H1 (cell line): ENCODE results near the gene ESR1. TPM values are rescaled to one million over a fixed set of nuclear protein-coding genes. Genes with fewer than 3 reads are reported as not detected.

Experiments used
- CTCF ChIA-PET: fragments of 300-600 bp; sonication (Branson Sonifier 250); formaldehyde crosslinking; loops from one replicate; lab custom pipeline; 2021; ENCODE audit not compliant: partially characterized antibody; lab: Charles Lee
- POLR2A ChIA-PET: fragments of 300-600 bp; sonication (Branson Sonifier 250); formaldehyde crosslinking; loops from one replicate; lab custom pipeline; 2021; ENCODE audit warnings: inconsistent platforms; ENCODE audit not compliant: partially characterized antibody; lab: Charles Lee
- DNase-seq, 2 experiments: peaks; one replicate each; pipeline versions ENCODE4 v3.0.0 to v3.0.0-alpha.2; 2010 to 2022; ENCODE audit warnings: low spot score in 2 of 2, low read depth in 1 of 2, mixed read lengths in 1 of 2
- FAIRE-seq: peaks from 2 replicates; lab custom pipeline; 2011; peaks lifted over from hg19 to GRCh38; lab: Jason Lieb, UNC
- H2AFZ ChIP-seq: 2 replicates; pipeline ENCODE4 v1.8.1; 2012; ENCODE audit warnings: low read length, inconsistent platforms
- H2AK5ac ChIP-seq: 2 replicates; pipeline ENCODE4 v1.6.1; 2013; ENCODE audit warnings: low read depth, low read length
- H2BK120ac ChIP-seq: replicated peaks from 2 replicates; pipeline ENCODE3; 2013; ENCODE audit warnings: low read depth, low read length, inconsistent platforms
- H2BK12ac ChIP-seq: 2 replicates; pipeline ENCODE4 v1.6.1; 2013; ENCODE audit warnings: low read depth, low read length
- H2BK15ac ChIP-seq: 2 replicates; pipeline ENCODE4 v1.6.1; 2013; ENCODE audit warnings: low read length
- H2BK20ac ChIP-seq: 2 replicates; pipeline ENCODE4 v1.6.1; 2013; ENCODE audit warnings: low read length
- H2BK5ac ChIP-seq: 2 replicates; pipeline ENCODE4 v1.6.1; 2013; ENCODE audit warnings: low read depth, low read length
- H3K14ac ChIP-seq: 2 replicates; pipeline ENCODE4 v1.6.1; 2013; ENCODE audit warnings: inconsistent platforms; ENCODE audit not compliant: insufficient read length
- H3K18ac ChIP-seq: 2 replicates; pipeline ENCODE4 v1.6.1; 2013; ENCODE audit warnings: low read length; ENCODE audit errors: extremely low read depth
- H3K23ac ChIP-seq: 2 replicates; pipeline ENCODE4 v1.6.1; 2013; ENCODE audit warnings: inconsistent platforms; ENCODE audit not compliant: insufficient read length
- H3K23me2 ChIP-seq: 2 replicates; pipeline ENCODE4 v1.6.1; 2013; ENCODE audit warnings: low read depth, low read length
- H3K27ac ChIP-seq: 2 replicates; pipeline ENCODE4 v1.6.1; 2011; ENCODE audit warnings: low read depth, low read length, inconsistent platforms
- H3K27me3 ChIP-seq, 4 experiments: replicated peaks in 1 of 4; 1 replicate in 1 of 4; 2 replicates in 3 of 4; pipeline versions ENCODE4 v1.6.1 to v1.8.1; 2011 to 2013; ENCODE audit warnings: low read length in 3 of 4, mild to moderate bottlenecking in 3 of 4, inconsistent platforms in 2 of 4, mixed read lengths in 2 of 4, moderate library complexity in 1 of 4; ENCODE audit not compliant: control insufficient read depth in 3 of 4, insufficient read depth in 3 of 4; ENCODE audit errors: extremely low read depth in 1 of 4
- H3K36me3 ChIP-seq, 4 experiments: 2 replicates each; pipeline versions ENCODE4 v1.6.1 to v1.8.1; 2011 to 2013; ENCODE audit warnings: mild to moderate bottlenecking in 4 of 4, low read length in 3 of 4, moderate library complexity in 2 of 4, control low read depth in 1 of 4, inconsistent platforms in 1 of 4; ENCODE audit not compliant: insufficient read depth in 4 of 4, control insufficient read depth in 2 of 4
- H3K4ac ChIP-seq: replicated peaks from 2 replicates; pipeline ENCODE3; 2013; ENCODE audit warnings: low read length, low read depth, mixed read lengths, inconsistent platforms; ENCODE audit not compliant: insufficient read length
- H3K4me1 ChIP-seq, 4 experiments: replicated peaks in 1 of 4; 1 replicate in 1 of 4; 2 replicates in 3 of 4; pipeline versions ENCODE4 v1.6.1 to v1.8.1; 2011 to 2013; ENCODE audit warnings: low read length in 3 of 4, inconsistent platforms in 2 of 4, mixed read lengths in 1 of 4; ENCODE audit not compliant: insufficient read depth in 4 of 4, control insufficient read depth in 3 of 4
- H3K4me2 ChIP-seq, 2 experiments: 2 replicates each; pipeline versions ENCODE4 v1.6.1 to v1.8.1; 2011 to 2013; ENCODE audit warnings: low read depth in 2 of 2, low read length in 2 of 2, control low read depth in 1 of 2, inconsistent platforms in 1 of 2, mild to moderate bottlenecking in 1 of 2; ENCODE audit not compliant: insufficient read depth in 1 of 2
- H3K4me3 ChIP-seq, 4 experiments: fragments of 200-600, 300-600 bp in 1 of 4; sonication (generic), shearing (Covaris generic), sonication (Bioruptor Twin) in 1 of 4; 2 replicates each; pipeline versions ENCODE4 v1.5.1 to v1.8.1; 2011 to 2016; ENCODE audit warnings: low read length in 4 of 4, low read depth in 3 of 4, control low read depth in 2 of 4, inconsistent platforms in 2 of 4, mild to moderate bottlenecking in 2 of 4, mixed read lengths in 1 of 4, moderate library complexity in 1 of 4; ENCODE audit not compliant: insufficient read depth in 2 of 4; ENCODE audit errors: extremely low read depth in 1 of 4
- H3K56ac ChIP-seq: replicated peaks from 2 replicates; pipeline ENCODE3; 2013; ENCODE audit warnings: low read depth, mild to moderate bottlenecking, mixed read lengths, low read length, inconsistent platforms; ENCODE audit not compliant: insufficient read length
- H3K79me1 ChIP-seq: 2 replicates; pipeline ENCODE4 v1.6.1; 2013; ENCODE audit warnings: low read depth, low read length, control low read depth
- H3K79me2 ChIP-seq, 2 experiments: 2 replicates each; pipeline versions ENCODE4 v1.6.1 to v1.8.1; 2012 to 2013; ENCODE audit warnings: low read length in 2 of 2, mild to moderate bottlenecking in 2 of 2, inconsistent platforms in 1 of 2; ENCODE audit not compliant: insufficient read depth in 2 of 2, control insufficient read depth in 1 of 2
- H3K9ac ChIP-seq, 4 experiments: replicated peaks in 1 of 4; 1 replicate in 1 of 4; 2 replicates in 3 of 4; pipeline versions ENCODE4 v1.6.1 to v1.8.1; 2011 to 2013; ENCODE audit warnings: low read depth in 3 of 4, low read length in 3 of 4, control low read depth in 2 of 4, mild to moderate bottlenecking in 2 of 4, moderate library complexity in 2 of 4, inconsistent platforms in 1 of 4; ENCODE audit errors: extremely low read depth in 1 of 4
- H3K9me3 ChIP-seq, 2 experiments: 2 replicates each; pipeline versions ENCODE4 v1.6.1 to v1.8.1; 2012 to 2013; ENCODE audit warnings: mild to moderate bottlenecking in 2 of 2, moderate library complexity in 2 of 2, control low read depth in 1 of 2, inconsistent platforms in 1 of 2, low read depth in 1 of 2, low read length in 1 of 2, mixed read lengths in 1 of 2; ENCODE audit not compliant: insufficient read depth in 2 of 2
- H4K20me1 ChIP-seq, 2 experiments: replicated peaks in 1 of 2; 2 replicates each; pipeline versions ENCODE3 to v1.8.1; 2011 to 2013; ENCODE audit warnings: inconsistent platforms in 2 of 2, low read length in 2 of 2, mild to moderate bottlenecking in 1 of 2; ENCODE audit not compliant: insufficient read depth in 2 of 2, control insufficient read depth in 1 of 2
- H4K5ac ChIP-seq: 2 replicates; pipeline ENCODE4 v1.6.1; 2013; ENCODE audit warnings: low read length, low read depth, mixed read lengths, inconsistent platforms; ENCODE audit not compliant: insufficient read length
- H4K8ac ChIP-seq: 2 replicates; pipeline ENCODE4 v1.8.0; 2013; ENCODE audit warnings: mild to moderate bottlenecking, moderate library complexity, low read length, inconsistent platforms; ENCODE audit not compliant: insufficient read depth; ENCODE audit errors: extremely low read depth
- H4K91ac ChIP-seq: replicated peaks from 2 replicates; pipeline ENCODE3; 2013; ENCODE audit warnings: low read length, mixed read lengths, inconsistent platforms; ENCODE audit not compliant: insufficient read length
- EGR1 ChIP-seq: IDR thresholded peaks from 2 replicates; pipeline ENCODE4 v1.6.1; 2011; ENCODE audit warnings: low read depth, low read length, borderline replicate concordance
- EP300 ChIP-seq, 2 experiments: IDR thresholded peaks; 1 replicate in 1 of 2; 2 replicates in 1 of 2; pipeline ENCODE4 v1.6.1; 2011 to 2012; ENCODE audit warnings: low read depth in 2 of 2, low read length in 2 of 2, mild to moderate bottlenecking in 2 of 2, borderline replicate concordance in 1 of 2, inconsistent platforms in 1 of 2, moderate library complexity in 1 of 2
- NRF1 ChIP-seq: IDR thresholded peaks from 2 replicates; pipeline ENCODE4 v1.6.1; 2011; ENCODE audit warnings: mild to moderate bottlenecking, low read depth, low read length, improper control_type of control experiment
- PHF8 ChIP-seq: fragments of 200-600 bp; sonication (generic); conservative IDR thresholded peaks from 2 replicates; pipeline ENCODE4 v1.7.1; 2012; ENCODE audit warnings: low read depth, mild to moderate bottlenecking, inconsistent platforms, low read length, moderate library complexity
- RBBP5 ChIP-seq: IDR thresholded peaks from 2 replicates; pipeline ENCODE4 v1.7.1; 2012; ENCODE audit warnings: low read depth, mild to moderate bottlenecking, inconsistent platforms, low read length, moderate library complexity, borderline replicate concordance
- SUZ12 ChIP-seq: fragments of 200-600 bp; sonication (generic); IDR thresholded peaks from 2 replicates; pipeline ENCODE4 v1.6.1; 2012; ENCODE audit warnings: mild to moderate bottlenecking, inconsistent platforms, low read length, moderate library complexity, mixed read lengths
- WGBS, 2 experiments: shearing (Covaris generic) in 1 of 2; methylation state at CpG; one replicate each; pipeline versions ENCODE4 v1.1.6 to v1.1.7; 2013 to 2015; ENCODE audit warnings: low lambda C conversion rate in 2 of 2, mixed read lengths in 2 of 2, inconsistent platforms in 1 of 2, low coverage in 1 of 2, missing lambda C conversion rate in 1 of 2; ENCODE audit not compliant: insufficient replicate concordance in 2 of 2, insufficient coverage in 1 of 2, insufficient read length in 1 of 2; ENCODE audit errors: extremely low coverage in 1 of 2, missing lambda C conversion rate in 1 of 2; 5-methylcytosine and 5-hydroxymethylcytosine counted together
- polyA plus RNA-seq, 7 experiments: library from polyadenylated mRNA; depleted of rRNA in 3 of 7; stranded (reverse) in 5 of 7; unstranded in 2 of 7; fragments of >200 nt in 5 of 7; fragments of 200-250 nt in 2 of 7; gene quantifications; 1 replicate in 5 of 7; 2 replicates in 1 of 7; 4 replicates in 1 of 7; pipeline versions ENCODE4 v1.2.1 to v1.2.3, GENCODE V29; 2011 to 2013; ENCODE audit warnings: missing spikeins in 2 of 7, mixed read lengths in 2 of 7
- total RNA-seq: library from RNA; stranded (reverse); fragmentation: NEBNext Ultra II Directional; extraction: Animal tissue kit (Norgen Biotek cat#: 25700); gene quantifications from 2 replicates; pipeline ENCODE4 v1.2.1, GENCODE V29; 2021
- TF ChIP-seq, protein P1 (sequence below): IDR thresholded peaks from 2 replicates; pipeline ENCODE4 v1.6.1; 2012; ENCODE audit warnings: inconsistent platforms
- TF ChIP-seq, protein P2 (sequence below), 3 experiments: IDR thresholded peaks; 1 replicate in 2 of 3; 2 replicates in 1 of 3; pipeline versions ENCODE4 v1.5.1 to v1.6.1; 2011; ENCODE audit warnings: low read length in 3 of 3, mild to moderate bottlenecking in 3 of 3, inconsistent platforms in 2 of 3, low read depth in 1 of 3, moderate library complexity in 1 of 3; ENCODE audit not compliant: insufficient read depth in 1 of 3; ENCODE audit errors: control extremely low read depth in 1 of 3
- TF ChIP-seq, protein P3 (sequence below): IDR thresholded peaks from 2 replicates; pipeline ENCODE4 v1.6.1; 2011; ENCODE audit warnings: low read length, improper control_type of control experiment

The ESR1 gene
- total and polyA plus RNA-seq, 2 of the 8 experiments (the other 6 are each of a cell fraction or from before 2014, with no cell fraction given) = 0.03 to 0.17 TPM

GRCh38 chr6:151963001-151963400 is 155.5 kb downstream of the ESR1 start:
- Histone ChIP-seq H2BK5ac (no peak overlapping the region), H2BK20ac (no peak overlapping the region), H4K91ac (no peak overlapping the region), H3K4me1 (no peaks in the 10 kb centered on the region), H3K23ac (no peak overlapping the region), H3K18ac (no peak overlapping the region), H3K4me2 (no peak overlapping the region), H3K9ac (no peak overlapping the region), H3K4me3 (no peak overlapping the region), H3K56ac (no peak overlapping the region), H3K79me2 (no peaks in the 10 kb centered on the region), H2BK12ac (no peak overlapping the region), H4K5ac (no peak overlapping the region), H2BK120ac (no peak overlapping the region), H2BK15ac (no peak overlapping the region), H4K8ac (no peak overlapping the region), H3K27ac (no peak overlapping the region), H3K27me3 (no peaks in the 10 kb centered on the region), H3K79me1 (no peaks in the 10 kb centered on the region), H3K9me3 (no peaks in the 10 kb centered on the region), H4K20me1 (no peaks in the 10 kb centered on the region), H2AK5ac (no peak overlapping the region), H3K23me2 (peaks cover 4% of the 10 kb centered on the region; the same call in 1 of the 2 replicates), H3K14ac (no peak overlapping the region), H3K4ac (no peak overlapping the region), H2AFZ (no peak overlapping the region), H3K36me3 (no peaks in the 10 kb centered on the region)
- CTCF ChIA-PET = interaction anchor here (0.9 kb wide), 1 partner anchor 197 kb away, joined by 3 read pairs; no protein-coding TSS in a partner anchor
- 80% methylated on average over 2 of the region's 2 CpGs; no CpG with 5 or more reads in 1 of the 2 experiments for WGBS, 2 experiments
- POLR2A ChIA-PET = no interaction called here
- DNase-seq (no peak), FAIRE-seq (no peak)
- TF ChIP-seq RBBP5 = no peak
- TF ChIP-seq SUZ12 = no peak
- TF ChIP-seq PHF8 = no peak
- TF ChIP-seq, protein P1, sequence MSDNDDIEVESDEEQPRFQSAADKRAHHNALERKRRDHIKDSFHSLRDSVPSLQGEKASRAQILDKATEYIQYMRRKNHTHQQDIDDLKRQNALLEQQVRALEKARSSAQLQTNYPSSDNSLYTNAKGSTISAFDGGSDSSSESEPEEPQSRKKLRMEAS = no peak
- TF ChIP-seq NRF1 = no peak
- TF ChIP-seq EGR1 = no peak
- no peak for TF ChIP-seq EP300 (IDR thresholded peaks at IDR 0.05; ENCODE audit: borderline replicate concordance in 1 of 2, low read depth in 2 of 2, low read length in 2 of 2)
- TF ChIP-seq, protein P2, sequence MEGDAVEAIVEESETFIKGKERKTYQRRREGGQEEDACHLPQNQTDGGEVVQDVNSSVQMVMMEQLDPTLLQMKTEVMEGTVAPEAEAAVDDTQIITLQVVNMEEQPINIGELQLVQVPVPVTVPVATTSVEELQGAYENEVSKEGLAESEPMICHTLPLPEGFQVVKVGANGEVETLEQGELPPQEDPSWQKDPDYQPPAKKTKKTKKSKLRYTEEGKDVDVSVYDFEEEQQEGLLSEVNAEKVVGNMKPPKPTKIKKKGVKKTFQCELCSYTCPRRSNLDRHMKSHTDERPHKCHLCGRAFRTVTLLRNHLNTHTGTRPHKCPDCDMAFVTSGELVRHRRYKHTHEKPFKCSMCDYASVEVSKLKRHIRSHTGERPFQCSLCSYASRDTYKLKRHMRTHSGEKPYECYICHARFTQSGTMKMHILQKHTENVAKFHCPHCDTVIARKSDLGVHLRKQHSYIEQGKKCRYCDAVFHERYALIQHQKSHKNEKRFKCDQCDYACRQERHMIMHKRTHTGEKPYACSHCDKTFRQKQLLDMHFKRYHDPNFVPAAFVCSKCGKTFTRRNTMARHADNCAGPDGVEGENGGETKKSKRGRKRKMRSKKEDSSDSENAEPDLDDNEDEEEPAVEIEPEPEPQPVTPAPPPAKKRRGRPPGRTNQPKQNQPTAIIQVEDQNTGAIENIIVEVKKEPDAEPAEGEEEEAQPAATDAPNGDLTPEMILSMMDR (IDR thresholded peaks at IDR 0.05; ENCODE audit: control extremely low read depth in 1 of 3, insufficient read depth in 1 of 3, low read depth in 1 of 3, low read length in 3 of 3) = no peak
- TF ChIP-seq, protein P3, sequence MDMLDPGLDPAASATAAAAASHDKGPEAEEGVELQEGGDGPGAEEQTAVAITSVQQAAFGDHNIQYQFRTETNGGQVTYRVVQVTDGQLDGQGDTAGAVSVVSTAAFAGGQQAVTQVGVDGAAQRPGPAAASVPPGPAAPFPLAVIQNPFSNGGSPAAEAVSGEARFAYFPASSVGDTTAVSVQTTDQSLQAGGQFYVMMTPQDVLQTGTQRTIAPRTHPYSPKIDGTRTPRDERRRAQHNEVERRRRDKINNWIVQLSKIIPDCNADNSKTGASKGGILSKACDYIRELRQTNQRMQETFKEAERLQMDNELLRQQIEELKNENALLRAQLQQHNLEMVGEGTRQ = no peak
